Lung microvascular endothelial cell (primary cell): ENCODE results near the gene SPACDR. TPM values are rescaled to one million over a fixed set of nuclear protein-coding genes. Genes with fewer than 3 reads are reported as not detected.
A peak's percentile ranks its signal among the peaks of the same experiment; 100 is the strongest.
"Not testable (repeated sequence)": the region's sequence is repeated elsewhere in the genome, so short reads cannot be mapped to it uniquely, and the experiment has no call there.

ENCODE experiments used
- DNase-seq, 2 donors: peaks; one replicate each; pipeline versions ENCODE4 v3.0.0 to v3.0.0-alpha.2; 2010; ENCODE audit warnings: low read depth in 2 of 2
- total RNA-seq: library from RNA; depleted of rRNA; stranded (reverse); fragments of >200 nt; gene quantifications from 2 replicates; pipeline ENCODE4 v1.2.1, GENCODE V29; 2014

The SPACDR gene
- 0.40 and 0.44 TPM in 2 replicates for total RNA-seq

GRCh38 chr7:100464210-100464660, at the start of gene SPACDR:
Gene SPACDR, minus strand, starts transcription at chr7:100464260. Its CDS starts 235 bp downstream, at chr7:100464025.
- peak in 1 of 2 donors; percentile 52 for DNase-seq

GRCh38 chr7:100513212-100513810, 49.3 kb upstream of the SPACDR start:
- DNase-seq, result no peak

- DNase-seq, result no peak
Observed at GRCh38 chr7:100510437-100511239, 46.6 kb upstream of the SPACDR start.

- peak; percentile 64 to 91 for DNase-seq
Observed at GRCh38 chr7:100509231-100509630, 45.2 kb upstream of the SPACDR start.

- peak in 1 of 2 donors; percentile 52 for DNase-seq
Observed at GRCh38 chr7:100506356-100506923, 42.4 kb upstream of the SPACDR start.

GRCh38 chr7:100504887-100505611, 41.0 kb upstream of the SPACDR start:
- DNase-seq, result no peak

GRCh38 chr7:100504031-100504430, 40.0 kb upstream of the SPACDR start:
- not testable (repeated sequence) for DNase-seq

- not testable (repeated sequence) for DNase-seq
Observed at GRCh38 chr7:100500743-100501142, 36.7 kb upstream of the SPACDR start.

- DNase-seq, result no peak
Observed at GRCh38 chr7:100496509-100496908, 32.4 kb upstream of the SPACDR start.

GRCh38 chr7:100493476-100494264, 29.6 kb upstream of the SPACDR start:
- DNase-seq, result peak; percentile 52 to 59

- DNase-seq, result no peak
Observed at GRCh38 chr7:100492738-100493475, 28.8 kb upstream of the SPACDR start.

GRCh38 chr7:100491192-100491578, 27.1 kb upstream of the SPACDR start:
- no peak for DNase-seq

- no peak for DNase-seq
Observed at GRCh38 chr7:100490483-100491191, 26.6 kb upstream of the SPACDR start.

- peak; percentile 78 to 86 for DNase-seq
Observed at GRCh38 chr7:100489824-100490223, 25.8 kb upstream of the SPACDR start.

GRCh38 chr7:100489121-100489520, 25.1 kb upstream of the SPACDR start:
- no peak for DNase-seq

GRCh38 chr7:100488333-100489095, 24.5 kb upstream of the SPACDR start:
- no peak for DNase-seq

- peak in 1 of 2 donors; percentile 37 for DNase-seq
Observed at GRCh38 chr7:100486753-100487446, 22.8 kb upstream of the SPACDR start.

- no peak for DNase-seq
Observed at GRCh38 chr7:100486111-100486636, 22.1 kb upstream of the SPACDR start.
